H9 (cell line): ENCODE data around the gene FBXL22. TPM values are rescaled to one million over a fixed set of nuclear protein-coding genes. Genes with fewer than 3 reads are reported as not detected.

Source experiments
- DNase-seq: peaks from one replicate; pipeline ENCODE4 v3.0.0-alpha.2; 2017
- H2AFZ ChIP-seq: one replicate; pipeline ENCODE4 v1.6.1; 2013; ENCODE audit warnings: mild to moderate bottlenecking, low read length, control low read depth, moderate library complexity
- H2AK5ac ChIP-seq: 2 replicates; pipeline ENCODE4 v1.6.1; 2013; ENCODE audit warnings: low read length, control low read depth, mixed read lengths; ENCODE audit not compliant: insufficient read length
- H2BK120ac ChIP-seq: one replicate; pipeline ENCODE4 v1.6.1; 2013; ENCODE audit warnings: low read depth, mild to moderate bottlenecking, low read length, control low read depth, inconsistent platforms; ENCODE audit not compliant: poor library complexity, severe bottlenecking
- H2BK12ac ChIP-seq: 2 replicates; pipeline ENCODE4 v1.6.1; 2013; ENCODE audit warnings: low read length, control low read depth, mixed read lengths, low read depth; ENCODE audit not compliant: insufficient read length
- H2BK15ac ChIP-seq: 2 replicates; pipeline ENCODE4 v1.6.1; 2013; ENCODE audit warnings: low read depth, low read length, control low read depth
- H2BK20ac ChIP-seq: one replicate; pipeline ENCODE4 v1.6.1; 2013; ENCODE audit warnings: low read depth, mild to moderate bottlenecking, low read length, control low read depth, inconsistent platforms; ENCODE audit not compliant: poor library complexity, severe bottlenecking
- H2BK5ac ChIP-seq: 2 replicates; pipeline ENCODE4 v1.6.1; 2013; ENCODE audit warnings: low read length, control low read depth, mixed read lengths; ENCODE audit not compliant: insufficient read length
- H3K14ac ChIP-seq: 2 replicates; pipeline ENCODE4 v1.6.1; 2013; ENCODE audit warnings: low read length, control low read depth; ENCODE audit not compliant: insufficient read depth
- H3K18ac ChIP-seq: 2 replicates; pipeline ENCODE4 v1.6.1; 2013; ENCODE audit warnings: low read depth, mild to moderate bottlenecking, mixed read lengths, low read length, control low read depth; ENCODE audit not compliant: insufficient read length
- H3K23ac ChIP-seq: 2 replicates; pipeline ENCODE4 v1.6.1; 2013; ENCODE audit warnings: low read length, control low read depth, mixed read lengths, low read depth; ENCODE audit not compliant: insufficient read length
- H3K23me2 ChIP-seq: 2 replicates; pipeline ENCODE4 v1.6.1; 2013; ENCODE audit warnings: low read depth, mild to moderate bottlenecking, mixed read lengths, low read length, control low read depth; ENCODE audit not compliant: insufficient read length, poor library complexity, severe bottlenecking
- H3K27ac ChIP-seq: 2 replicates; pipeline ENCODE4 v1.5.1; 2013; ENCODE audit warnings: low read length, control low read depth, mixed read lengths, low read depth; ENCODE audit not compliant: insufficient read length
- H3K27me3 ChIP-seq: 2 replicates; pipeline ENCODE4 v1.6.1; 2013; ENCODE audit warnings: low read length, control low read depth, inconsistent platforms; ENCODE audit not compliant: insufficient read depth
- H3K4ac ChIP-seq: 2 replicates; pipeline ENCODE4 v1.6.1; 2013; ENCODE audit warnings: low read depth, mild to moderate bottlenecking, control low read depth, inconsistent platforms, low read length, moderate library complexity
- H3K4me1 ChIP-seq: 2 replicates; pipeline ENCODE4 v1.6.1; 2013; ENCODE audit warnings: low read length, control low read depth, inconsistent platforms; ENCODE audit not compliant: insufficient read depth
- H3K4me2 ChIP-seq: 2 replicates; pipeline ENCODE4 v1.6.1; 2013; ENCODE audit warnings: low read length, control low read depth, mixed read lengths; ENCODE audit not compliant: insufficient read length, insufficient read depth
- H3K56ac ChIP-seq: 2 replicates; pipeline ENCODE4 v1.6.1; 2013; ENCODE audit warnings: low read depth, mild to moderate bottlenecking, mixed read lengths, low read length, control low read depth; ENCODE audit not compliant: insufficient read length
- H3K79me1 ChIP-seq: 2 replicates; pipeline ENCODE4 v1.6.1; 2013; ENCODE audit warnings: low read depth, mild to moderate bottlenecking, moderate library complexity, low read length, control low read depth, inconsistent platforms; ENCODE audit not compliant: insufficient read depth, poor library complexity, severe bottlenecking
- H3K79me2 ChIP-seq: 2 replicates; pipeline ENCODE4 v1.6.1; 2013; ENCODE audit warnings: low read length, control low read depth, inconsistent platforms; ENCODE audit not compliant: insufficient read depth
- H3K9ac ChIP-seq: 2 replicates; pipeline ENCODE4 v1.6.1; 2013; ENCODE audit warnings: low read length, control low read depth, mixed read lengths; ENCODE audit not compliant: insufficient read length; ENCODE audit errors: extremely low read depth
- H3K9me3 ChIP-seq: one replicate; pipeline ENCODE4 v1.6.1; 2013; ENCODE audit warnings: low read depth, low read length, inconsistent platforms; ENCODE audit not compliant: control insufficient read depth
- H3T11ph ChIP-seq: one replicate; pipeline ENCODE4 v1.6.1; 2013; ENCODE audit warnings: mild to moderate bottlenecking, low read length, control low read depth, inconsistent platforms
- H4K20me1 ChIP-seq: one replicate; pipeline ENCODE4 v1.6.1; 2013; ENCODE audit not compliant: control insufficient read depth, insufficient read length, insufficient read depth
- H4K5ac ChIP-seq: 2 replicates; pipeline ENCODE4 v1.6.1; 2013; ENCODE audit warnings: low read depth, mild to moderate bottlenecking, mixed read lengths, low read length, control low read depth; ENCODE audit not compliant: insufficient read length
- H4K8ac ChIP-seq: replicated peaks from 2 replicates; pipeline ENCODE4 v1.6.1; 2013; ENCODE audit warnings: low read length, control low read depth, mixed read lengths, low read depth; ENCODE audit not compliant: insufficient read length
- H4K91ac ChIP-seq: 2 replicates; pipeline ENCODE4 v1.6.1; 2013; ENCODE audit warnings: low read depth, mild to moderate bottlenecking, moderate library complexity, mixed read lengths, low read length, control low read depth; ENCODE audit not compliant: insufficient read length
- H3K27ac Mint-ChIP-seq, 3 experiments: 2 replicates in 2 of 3; 3 replicates in 1 of 3; pipeline ENCODE4 v1.8.0; 2020 to 2021; ENCODE audit warnings: mixed read lengths in 3 of 3, mild to moderate bottlenecking in 1 of 3, moderate library complexity in 1 of 3
- H3K27me3 Mint-ChIP-seq: 2 replicates; pipeline ENCODE4 v1.8.0; 2021; ENCODE audit warnings: low read depth, mild to moderate bottlenecking, moderate library complexity, mixed read lengths
- H3K36me3 Mint-ChIP-seq, 3 experiments: 2 replicates in 2 of 3; 3 replicates in 1 of 3; pipeline ENCODE4 v1.8.0; 2020 to 2021; ENCODE audit warnings: low read depth in 3 of 3, mixed read lengths in 3 of 3; ENCODE audit not compliant: insufficient read depth in 1 of 3
- H3K4me1 Mint-ChIP-seq, 2 experiments: 2 replicates each; pipeline ENCODE4 v1.8.0; 2020; ENCODE audit warnings: mixed read lengths in 2 of 2
- H3K4me3 Mint-ChIP-seq, 2 experiments: 2 replicates in 1 of 2; 3 replicates in 1 of 2; pipeline ENCODE4 v1.8.0; 2020 to 2021; ENCODE audit warnings: mild to moderate bottlenecking in 2 of 2, mixed read lengths in 2 of 2, moderate library complexity in 1 of 2
- H3K9me3 Mint-ChIP-seq, 2 experiments: 2 replicates in 1 of 2; 3 replicates in 1 of 2; pipeline ENCODE4 v1.8.0; 2020; ENCODE audit warnings: mild to moderate bottlenecking in 2 of 2, mixed read lengths in 2 of 2, moderate library complexity in 1 of 2
- CTCF ChIP-seq: fragments of 200-600 bp; sonication (generic); conservative IDR thresholded peaks from 3 replicates; pipeline ENCODE4 v1.8.0; 2021; ENCODE audit warnings: antibody characterized with exemption, mild to moderate bottlenecking
- WGBS: extraction: QIAGEN DNeasy Blood & Tissue Kit; methylation state at CpG from one replicate; pipeline ENCODE4 v1.1.7; 2013; ENCODE audit warnings: missing lambda C conversion rate, low lambda C conversion rate, mixed read lengths; ENCODE audit not compliant: insufficient read length; ENCODE audit errors: extremely low coverage; 5-methylcytosine and 5-hydroxymethylcytosine counted together
- total RNA-seq: library from RNA; stranded (reverse); gene quantifications from 2 replicates; pipeline ENCODE4 v1.2.1, GENCODE V29; 2021

FBXL22 gene
- total RNA-seq, 1 experiment from 2014 or later = 0.52 TPM

- Histone ChIP-seq H2BK120ac (no peak overlapping the region), H3K9ac (no peak overlapping the region), H3K23ac (no peak overlapping the region), H4K5ac (no peak overlapping the region), H2AK5ac (no peak overlapping the region), H3K4me1 (no peaks in the 10 kb centered on the region), H3K27ac (no peak overlapping the region), H3K4ac (no peak overlapping the region), H3K27me3 (peaks cover 3% of the 10 kb centered on the region; the same call in 1 of the 2 replicates), H4K20me1 (no peaks in the 10 kb centered on the region), H3K18ac (no peak overlapping the region), H3K79me1 (no peaks in the 10 kb centered on the region), H2BK12ac (no peak overlapping the region), H2BK15ac (no peak overlapping the region), H3T11ph (no peak overlapping the region), H3K56ac (no peak overlapping the region), H3K9me3 (no peaks in the 10 kb centered on the region), H4K91ac (no peak overlapping the region), H2AFZ (no peak overlapping the region), H3K14ac (no peak overlapping the region), H2BK20ac (no peak overlapping the region), H4K8ac (no peak overlapping the region), H2BK5ac (no peak overlapping the region), H3K4me2 (no peak overlapping the region), H3K23me2 (peaks cover 11% of the 10 kb centered on the region), H3K79me2 (no peaks in the 10 kb centered on the region)
- Mint-ChIP-seq H3K4me3 (no peak overlapping the region), H3K9me3 (no peaks in the 10 kb centered on the region), H3K36me3 (peaks cover 3 to 24% (median 5%) of the 10 kb centered on the region in 3 experiments; a peak in 6 of 7 replicates), H3K27me3 (peaks cover 26% of the 10 kb centered on the region), H3K4me1 (peaks cover 13 to 14% of the 10 kb centered on the region in 2 experiments), H3K27ac (no peak overlapping the region)
- WGBS = no CpG with 5 or more reads among the region's 3 CpGs
- no peak for TF ChIP-seq CTCF
- DNase-seq = no peak
These were observed 7.8 kb downstream of the FBXL22 start for GRCh38 chr15:63605036-63605435.
